ENCODE data around the gene CAMTA1. TPM values are rescaled to one million over a fixed set of nuclear protein-coding genes. Genes with fewer than 3 reads are reported as not detected.
A peak's percentile ranks its signal among the peaks of the same experiment; 100 is the strongest.

CAMTA1 gene
- total RNA-seq, 1 donor from 2014 or later = 62.9 TPM

- Histone ChIP-seq H3K4me1 (no peaks in the 10 kb centered on the region), H3K27me3 (no peaks in the 10 kb centered on the region), H3K4me3 (no peak overlapping the region), H3K36me3 (no peaks in the 10 kb centered on the region), H3K27ac (no peak overlapping the region), H3K9me3 (peaks cover 9% of the 10 kb centered on the region)
- peak; percentile 52 to 64 for DNase-seq (ENCODE audit: extremely low spot score in 2 of 2)
- TF ChIP-seq POLR2AphosphoS5 (IDR thresholded peaks at IDR 0.05; ENCODE audit: insufficient read depth in 1 of 2, low read depth in 1 of 2) (no peak), POLR2A (IDR thresholded peaks at IDR 0.05) (no peak), CTCF (IDR thresholded peaks at IDR 0.05) (no peak)
- intact Hi-C loops (cut with DNase I) = no loop called here
Measured at GRCh38 chr1:7403265-7404045, 618.2 kb downstream of the CAMTA1 start.

- Histone ChIP-seq H3K27me3 (no peaks in the 10 kb centered on the region), H3K27ac (no peak overlapping the region), H3K4me1 (no peaks in the 10 kb centered on the region), H3K36me3 (no peaks in the 10 kb centered on the region), H3K9me3 (peaks cover 9% of the 10 kb centered on the region), H3K4me3 (no peak overlapping the region)
- DNase-seq (ENCODE audit: extremely low spot score in 2 of 2) = peak; percentile 78 to 90
- TF ChIP-seq CTCF (IDR thresholded peaks at IDR 0.05) (no peak), POLR2A (IDR thresholded peaks at IDR 0.05) (no peak), POLR2AphosphoS5 (IDR thresholded peaks at IDR 0.05; ENCODE audit: insufficient read depth in 1 of 2, low read depth in 1 of 2) (no peak)
- intact Hi-C loops (cut with DNase I) = no loop called here
Measured at GRCh38 chr1:7404046-7404742, 618.9 kb downstream of the CAMTA1 start.

GRCh38 chr1:7405844-7406500, 620.7 kb downstream of the CAMTA1 start:
- Histone ChIP-seq H3K27ac (no peak overlapping the region), H3K27me3 (no peaks in the 10 kb centered on the region), H3K9me3 (no peaks in the 10 kb centered on the region), H3K36me3 (no peaks in the 10 kb centered on the region), H3K4me1 (no peaks in the 10 kb centered on the region), H3K4me3 (no peak overlapping the region)
- TF ChIP-seq POLR2AphosphoS5 (IDR thresholded peaks at IDR 0.05; ENCODE audit: insufficient read depth in 1 of 2, low read depth in 1 of 2) (no peak), CTCF (IDR thresholded peaks at IDR 0.05) (no peak), POLR2A (IDR thresholded peaks at IDR 0.05) (no peak)
- peak; percentile 49 to 95 for DNase-seq (ENCODE audit: extremely low spot score in 2 of 2)
- intact Hi-C loops (cut with DNase I) = no loop called here

GRCh38 chr1:7406641-7407543, 621.6 kb downstream of the CAMTA1 start:
- no peaks in the 10 kb centered on the region for H3K9me3 ChIP-seq
- no peak for TF ChIP-seq POLR2A (IDR thresholded peaks at IDR 0.05)
- TF ChIP-seq POLR2AphosphoS5 (IDR thresholded peaks at IDR 0.05; ENCODE audit: insufficient read depth in 1 of 2, low read depth in 1 of 2) = no peak
- TF ChIP-seq CTCF (IDR thresholded peaks at IDR 0.05) = no peak
- no peak overlapping the region for H3K4me3 ChIP-seq
- intact Hi-C loops (cut with DNase I) = no loop called here
- DNase-seq (ENCODE audit: extremely low spot score in 2 of 2) = peak; percentile 78 to 81
- no peak overlapping the region for H3K27ac ChIP-seq
- no peaks in the 10 kb centered on the region for H3K27me3 ChIP-seq
- no peaks in the 10 kb centered on the region for H3K36me3 ChIP-seq
- H3K4me1 ChIP-seq = no peaks in the 10 kb centered on the region
